Chondrocyte (in vitro differentiated cells): ENCODE measurements around the gene CCT3. TPM values are rescaled to one million over a fixed set of nuclear protein-coding genes. Genes with fewer than 3 reads are reported as not detected.
A peak's percentile ranks its signal among the peaks of the same experiment; 100 is the strongest.

ENCODE experiments used
- DNase-seq: peaks from one replicate; pipeline ENCODE4 v3.0.0; 2021; ENCODE audit warnings: mixed read lengths, low spot score
- H3K27ac Mint-ChIP-seq: one replicate; pipeline ENCODE4 v1.8.0; 2021; ENCODE audit warnings: mild to moderate bottlenecking, moderate library complexity, mixed read lengths; ENCODE audit not compliant: unreplicated experiment
- H3K27me3 Mint-ChIP-seq: 2 replicates; pipeline ENCODE4 v1.8.0; 2021; ENCODE audit warnings: low read depth, mixed read lengths
- H3K36me3 Mint-ChIP-seq: 2 replicates; pipeline ENCODE4 v1.8.0; 2021; ENCODE audit warnings: low read depth, mixed read lengths
- H3K4me1 Mint-ChIP-seq: 2 replicates; pipeline ENCODE4 v1.8.0; 2021; ENCODE audit warnings: low read depth, mild to moderate bottlenecking, mixed read lengths
- H3K4me3 Mint-ChIP-seq: one replicate; pipeline ENCODE4 v1.8.0; 2021; ENCODE audit warnings: mild to moderate bottlenecking, moderate library complexity, mixed read lengths; ENCODE audit not compliant: unreplicated experiment
- H3K9me3 Mint-ChIP-seq: 2 replicates; pipeline ENCODE4 v1.8.0; 2021; ENCODE audit warnings: low read depth, mixed read lengths
- CTCF ChIP-seq: fragments of 200-600 bp; sonication (generic); IDR thresholded peaks from 2 replicates; pipeline ENCODE4 v1.5.0; 2021; ENCODE audit warnings: antibody characterized with exemption, mild to moderate bottlenecking, moderate library complexity
- total RNA-seq: library from RNA; stranded (reverse); gene quantifications from 3 replicates; pipeline ENCODE4 v1.2.1, GENCODE V29; 2021

Gene CCT3
- total RNA-seq, 1 donor from 2014 or later: 161 TPM

GRCh38 chr1:156259805-156260204, 78.3 kb downstream of the CCT3 start:
- peak; percentile 35 for DNase-seq
- TF ChIP-seq CTCF: peak; percentile 52
- peaks cover 14% of the 10 kb centered on the region for H3K4me1 Mint-ChIP-seq
- H3K36me3 Mint-ChIP-seq: peaks cover 50% of the 10 kb centered on the region
- H3K4me3 Mint-ChIP-seq: no peak overlapping the region
- H3K9me3 Mint-ChIP-seq: no peaks in the 10 kb centered on the region
- H3K27me3 Mint-ChIP-seq: no peaks in the 10 kb centered on the region
- H3K27ac Mint-ChIP-seq: no peak overlapping the region

Other genes with a start within 250 kb of the CCT3 start
- gene LMNA, start 223.6 kb downstream of the CCT3 start, total RNA-seq: 641 to 675 TPM (median 641 TPM) in 3 replicates
- 1.6 to 2.5 TPM (median 2.0 TPM) in 3 replicates for gene SEMA4A, start 184.7 kb downstream of the CCT3 start, total RNA-seq
- 13.4 to 17.5 TPM (median 17.2 TPM) in 3 replicates for gene SLC25A44, start 144.2 kb downstream of the CCT3 start, total RNA-seq
- gene PMF1, start 125.3 kb downstream of the CCT3 start, total RNA-seq: 35.8 to 40.5 TPM (median 38.6 TPM) in 3 replicates
- 0.82 TPM in 1 of 3 replicates, not detected in the others for gene BGLAP, start 96.1 kb downstream of the CCT3 start, total RNA-seq
- gene PAQR6, start 90.2 kb downstream of the CCT3 start, total RNA-seq: 4.9 to 6.9 TPM (median 4.9 TPM) in 3 replicates
- 65.9 to 76.1 TPM (median 73.5 TPM) in 3 replicates for gene SMG5, start 55.5 kb downstream of the CCT3 start, total RNA-seq
- gene TMEM79, start 54.0 kb downstream of the CCT3 start, total RNA-seq: 1.7 to 3.1 TPM (median 2.5 TPM) in 3 replicates
- gene GLMP, start 42.6 kb downstream of the CCT3 start, total RNA-seq: 68.1 to 76.9 TPM (median 71.4 TPM) in 3 replicates
- not detected in 3 replicates for gene VHLL, start 39.0 kb downstream of the CCT3 start, total RNA-seq
- gene TSACC, start 234 bp upstream of the CCT3 start, total RNA-seq: not detected in 3 replicates
- gene RHBG, start 30.9 kb upstream of the CCT3 start, total RNA-seq: not detected in 3 replicates
- gene MEF2D, start 162.5 kb upstream of the CCT3 start, total RNA-seq: 42.3 to 64.7 TPM (median 62.0 TPM) in 3 replicates
- 6.8 to 10.8 TPM (median 9.8 TPM) in 3 replicates for gene IQGAP3, start 234.3 kb upstream of the CCT3 start, total RNA-seq
- gene TTC24, start 241.4 kb upstream of the CCT3 start, total RNA-seq: not detected in 3 replicates